GM18526 (cell line): ENCODE results near the gene LARGE1.

Source experiments
- POLR2A ChIP-seq: IDR thresholded peaks from 3 replicates; pipeline ENCODE4 v1.6.1; 2011; ENCODE audit not compliant: insufficient read length; ENCODE audit errors: extremely low read depth

Gene LARGE1

DNA sequence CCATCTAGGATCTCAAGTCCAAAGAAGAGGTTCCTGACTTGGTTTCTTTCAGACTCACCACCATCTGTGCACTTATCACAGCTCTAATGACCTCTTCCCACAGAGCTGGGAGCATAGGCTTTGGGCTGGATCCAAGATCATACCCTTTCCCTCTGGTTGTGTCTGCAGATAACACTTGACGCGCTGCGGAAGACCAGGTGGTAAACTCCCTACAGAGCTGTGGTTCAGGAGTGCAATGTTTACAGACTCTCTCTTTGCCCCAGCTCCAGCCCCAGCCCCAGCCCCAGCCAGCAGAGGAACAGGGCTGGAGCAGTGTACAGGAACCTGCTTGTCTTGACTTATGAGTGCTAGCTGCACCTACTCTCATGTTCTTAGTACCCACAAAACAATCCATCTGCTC lies 587.7 kb downstream of the LARGE1 start:
- TF ChIP-seq POLR2A: no peak

DNA sequence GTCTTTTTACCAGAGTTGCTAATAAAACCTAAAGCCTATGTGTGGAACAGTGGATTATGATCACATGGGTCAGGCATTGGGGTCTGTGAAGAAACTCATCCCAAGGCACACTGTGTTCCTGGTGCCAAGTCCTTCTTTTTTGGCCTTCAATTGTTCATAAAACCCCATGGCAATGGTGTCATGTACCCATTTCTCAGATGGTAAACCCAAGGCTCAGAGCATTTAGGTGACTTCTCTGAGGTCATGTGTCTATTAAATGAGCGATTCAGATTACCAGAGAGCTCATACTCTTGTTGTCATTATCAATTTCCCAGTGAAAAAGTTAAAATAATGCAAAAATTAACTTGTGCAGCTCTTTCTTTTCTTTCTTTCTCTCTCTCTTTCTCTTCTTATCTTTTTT lies 589.3 kb downstream of the LARGE1 start:
- TF ChIP-seq POLR2A: no peak

DNA sequence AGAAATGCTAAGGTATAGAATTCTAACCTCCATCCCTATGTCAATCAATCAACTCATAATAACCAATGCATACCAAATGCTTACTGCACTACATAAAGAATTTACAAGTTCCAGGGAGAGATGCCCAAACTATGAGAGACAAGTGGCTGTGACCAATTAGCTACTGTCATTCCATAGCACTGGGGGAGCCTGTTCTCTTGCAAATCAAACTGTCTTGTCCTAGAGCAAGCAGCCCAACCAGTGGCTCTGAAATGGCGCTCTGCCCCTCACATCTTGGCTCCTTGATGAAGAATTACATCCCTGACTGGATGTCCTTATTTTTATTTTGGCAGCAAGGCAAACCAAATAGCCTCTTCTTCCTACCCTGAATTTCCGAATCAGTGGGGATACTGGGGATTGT lies 589.7 kb downstream of the LARGE1 start:
- TF ChIP-seq POLR2A: no peak

DNA sequence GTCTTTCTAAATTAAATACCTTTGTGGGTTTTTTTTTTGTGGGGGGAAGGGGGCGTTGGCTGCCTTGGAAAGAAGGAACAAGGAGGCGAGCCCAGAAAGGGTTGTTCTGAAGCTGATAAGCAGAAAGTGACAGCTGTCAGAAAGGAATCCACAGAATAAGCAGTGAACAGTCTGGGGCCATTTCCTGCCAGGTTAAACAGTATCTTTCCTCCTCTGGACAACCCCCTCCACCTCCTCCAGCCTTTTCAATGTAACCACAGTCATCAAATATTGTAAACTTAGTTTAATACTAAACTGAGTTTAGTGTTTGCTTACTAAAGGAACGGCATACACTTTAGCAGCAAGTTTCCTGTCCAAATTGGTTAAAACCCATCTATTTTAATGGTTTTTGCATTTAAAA lies 590.9 kb downstream of the LARGE1 start:
- TF ChIP-seq POLR2A: no peak

DNA sequence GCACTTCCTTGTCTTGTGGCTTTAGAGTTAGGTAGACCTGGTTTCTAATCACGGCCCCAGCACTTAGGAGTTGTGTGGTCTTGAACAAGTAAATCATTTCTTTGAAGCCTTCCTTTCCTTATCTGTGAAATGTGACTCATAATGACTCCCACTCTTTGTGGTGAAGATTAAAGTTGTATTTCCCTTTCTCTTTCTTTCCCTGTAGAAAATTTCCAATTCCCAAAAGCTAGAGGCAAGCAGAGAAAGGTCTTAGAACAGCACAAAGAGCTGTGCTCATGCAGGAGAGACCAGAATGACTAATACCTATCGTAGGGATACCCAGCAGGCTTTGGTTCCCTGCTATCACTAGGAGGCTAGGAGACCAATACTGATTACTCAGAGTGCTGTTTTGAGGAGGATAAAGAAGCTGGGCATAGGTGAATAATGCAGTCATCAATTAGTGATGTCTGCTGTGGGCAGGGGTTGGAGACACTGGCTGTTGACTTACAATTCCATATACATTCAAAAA lies 591.4 kb downstream of the LARGE1 start:
- no peak for TF ChIP-seq POLR2A

DNA sequence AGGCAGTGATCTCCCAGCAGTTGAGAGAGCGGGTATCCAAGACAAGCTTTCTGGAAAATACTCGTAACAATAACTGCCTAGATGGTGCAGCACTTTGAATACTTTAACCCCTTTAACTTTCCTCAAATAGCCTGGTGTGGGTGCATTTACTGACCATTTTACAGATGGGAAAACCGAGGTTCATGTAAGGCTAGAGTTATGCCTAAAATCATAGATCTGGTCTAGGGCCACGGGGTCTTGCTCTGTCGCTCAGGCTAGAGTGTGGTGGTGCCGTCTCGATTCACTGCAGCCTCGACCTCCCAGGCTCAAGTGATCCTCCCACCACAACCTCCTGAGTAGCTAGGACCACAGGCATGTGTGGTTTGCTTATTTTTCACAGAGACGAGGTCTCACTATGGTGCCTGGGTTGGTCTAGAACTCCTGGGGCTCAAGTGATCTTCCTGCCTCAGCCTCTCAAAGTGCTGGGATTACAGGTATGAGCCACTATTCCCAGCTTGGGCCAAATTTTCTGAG lies 592.9 kb downstream of the LARGE1 start:
- TF ChIP-seq POLR2A: no peak

DNA sequence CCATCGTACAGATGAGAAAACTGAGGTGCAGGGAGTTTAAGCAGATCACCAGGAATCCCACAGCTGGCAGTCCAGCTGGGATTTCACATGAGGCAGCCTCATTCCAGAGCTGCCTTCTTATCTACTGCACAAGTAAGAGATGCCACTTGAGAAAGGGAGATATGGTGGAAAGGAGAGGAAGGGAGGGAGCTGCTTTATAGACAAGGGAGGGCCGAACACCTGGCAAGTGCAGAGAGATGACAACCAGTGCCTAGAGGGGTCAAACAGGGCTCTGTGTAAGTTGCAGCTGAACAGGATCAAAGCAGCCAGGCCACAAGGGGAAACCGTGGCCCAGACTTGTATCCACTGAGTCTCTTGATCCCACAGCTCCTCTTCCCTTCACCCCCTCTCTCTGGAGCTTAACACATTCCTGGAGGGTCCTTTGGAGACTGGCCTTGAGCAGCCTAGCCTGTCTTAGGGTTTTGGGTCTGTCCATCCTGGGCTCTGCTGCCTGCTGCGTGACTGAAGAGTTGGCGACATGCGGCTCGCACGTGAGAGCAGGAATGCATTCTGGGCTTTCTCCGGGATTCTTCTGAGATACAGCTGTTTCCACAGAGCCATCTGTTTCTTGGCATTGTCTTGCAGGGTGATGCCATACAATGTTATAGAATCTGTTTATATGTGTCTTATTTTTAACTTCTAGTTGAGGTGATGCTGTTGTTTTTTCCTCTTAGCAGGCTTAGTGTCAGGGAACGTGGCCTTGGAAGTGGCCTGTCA lies 593.6 kb downstream of the LARGE1 start:
- no peak for TF ChIP-seq POLR2A

DNA sequence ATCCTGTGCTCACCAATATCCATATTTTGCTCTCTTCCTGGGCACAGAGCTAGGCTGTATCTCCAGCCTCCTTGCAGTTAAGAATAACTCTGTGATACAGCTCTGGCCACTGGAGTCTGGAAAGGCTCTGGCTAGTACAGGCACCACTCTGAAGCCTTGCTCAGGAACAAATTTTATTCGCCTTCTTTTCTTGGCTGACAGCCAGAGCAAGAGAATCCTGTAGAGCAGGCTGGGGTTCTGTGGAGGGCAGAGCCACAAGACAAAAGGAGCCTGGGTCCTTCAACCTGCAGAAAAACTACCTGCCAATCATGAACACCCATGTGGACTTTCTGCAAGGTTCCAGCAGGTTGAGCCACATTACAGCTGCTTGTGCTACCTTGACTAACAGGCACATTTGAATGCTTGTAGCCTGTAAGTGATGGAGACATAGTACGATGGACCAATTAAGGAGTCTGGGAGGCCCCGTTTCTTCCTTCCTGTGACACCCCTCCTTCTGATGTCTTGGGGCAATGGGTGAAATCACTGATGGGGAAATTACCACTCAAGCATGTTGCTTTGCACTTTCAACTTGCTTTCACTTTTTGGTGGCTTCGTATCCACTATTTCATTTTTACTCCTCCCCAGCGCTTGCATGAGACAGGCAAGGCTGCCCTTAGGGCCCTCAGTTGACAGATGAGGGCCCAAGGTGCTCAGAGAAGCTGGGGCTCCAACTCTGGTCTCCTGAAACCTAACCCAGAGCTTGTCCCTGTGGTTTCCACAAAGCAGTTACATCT lies 594.9 kb downstream of the LARGE1 start:
- TF ChIP-seq POLR2A: no peak

DNA sequence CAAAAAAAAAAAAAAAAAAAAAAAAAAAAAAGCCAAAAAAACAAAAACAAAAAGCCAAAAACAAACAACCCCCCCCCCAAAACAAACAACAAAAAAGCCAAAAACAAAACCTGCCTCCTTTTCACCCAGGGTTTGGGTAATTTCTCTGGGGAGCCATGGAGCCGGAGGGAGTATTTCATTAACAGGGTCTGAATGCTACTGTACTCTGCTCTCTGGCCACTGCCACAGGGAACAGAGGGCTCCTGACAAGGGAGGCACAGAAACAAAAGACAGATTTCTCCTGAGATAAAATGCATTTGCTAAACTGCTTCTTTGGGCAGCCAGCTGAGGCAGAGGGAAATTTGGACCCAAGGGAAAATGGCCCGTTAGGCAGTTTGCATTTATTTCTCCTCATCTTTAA lies 596.0 kb downstream of the LARGE1 start:
- TF ChIP-seq POLR2A: no peak

DNA sequence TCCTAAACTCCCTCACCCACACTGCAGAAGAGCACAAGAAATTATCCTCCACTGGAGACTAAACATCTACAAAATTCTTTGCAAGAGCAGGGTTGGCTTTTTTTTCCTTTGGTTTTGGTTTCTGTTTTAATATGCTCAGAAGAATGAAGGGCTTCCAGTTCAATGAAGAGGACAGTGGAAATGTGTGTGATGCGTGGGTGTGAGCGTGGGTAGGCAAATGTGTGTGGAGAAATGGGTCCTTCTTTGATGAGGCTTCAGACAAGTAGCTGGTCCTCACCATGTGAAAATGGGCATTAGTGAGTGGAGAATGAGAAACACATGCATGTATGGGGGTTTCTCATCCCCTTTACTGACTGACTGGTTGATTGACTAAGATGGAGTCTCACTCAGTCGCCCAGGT lies 598.8 kb downstream of the LARGE1 start:
- TF ChIP-seq POLR2A: no peak

DNA sequence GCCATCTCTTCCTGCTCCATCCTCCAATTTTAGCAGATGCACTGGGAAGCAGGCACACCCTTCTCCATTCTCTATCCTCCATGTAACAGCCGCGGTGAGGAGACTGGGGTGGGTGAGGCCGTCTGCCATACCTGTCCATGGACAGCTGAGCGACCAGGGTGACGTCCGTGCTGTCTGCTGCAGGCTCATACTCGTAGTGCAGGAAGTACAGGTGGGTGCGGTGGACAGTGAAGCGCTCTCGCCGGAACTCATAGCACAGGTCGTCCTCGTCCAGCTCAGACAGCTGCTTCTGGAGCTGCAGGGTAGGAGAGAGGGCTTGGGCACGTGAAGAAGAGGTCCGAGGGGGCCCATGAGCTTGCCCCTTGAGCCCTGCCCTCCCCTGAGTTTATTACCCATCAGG lies 604.3 kb downstream of the LARGE1 start:
- no peak for TF ChIP-seq POLR2A

DNA sequence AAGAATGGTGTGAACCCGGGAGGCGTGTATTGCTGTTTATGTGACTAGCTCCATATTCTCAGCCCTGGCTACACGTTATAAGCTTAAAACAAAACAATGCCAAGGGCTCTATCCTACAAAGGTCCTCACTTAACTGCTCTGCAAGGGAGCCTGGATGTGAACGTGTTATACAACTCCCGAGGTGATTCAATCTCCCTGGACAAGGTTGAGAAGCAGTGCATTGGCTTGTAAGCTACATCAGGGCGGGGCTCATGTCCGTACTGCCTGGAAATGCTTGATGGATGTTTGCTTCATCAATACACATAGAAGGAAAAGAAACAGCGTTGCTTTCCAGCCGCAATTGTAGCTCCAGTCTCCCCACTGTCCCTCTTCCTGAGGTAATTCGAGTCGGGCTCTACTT lies 605.2 kb downstream of the LARGE1 start:
- TF ChIP-seq POLR2A: no peak

DNA sequence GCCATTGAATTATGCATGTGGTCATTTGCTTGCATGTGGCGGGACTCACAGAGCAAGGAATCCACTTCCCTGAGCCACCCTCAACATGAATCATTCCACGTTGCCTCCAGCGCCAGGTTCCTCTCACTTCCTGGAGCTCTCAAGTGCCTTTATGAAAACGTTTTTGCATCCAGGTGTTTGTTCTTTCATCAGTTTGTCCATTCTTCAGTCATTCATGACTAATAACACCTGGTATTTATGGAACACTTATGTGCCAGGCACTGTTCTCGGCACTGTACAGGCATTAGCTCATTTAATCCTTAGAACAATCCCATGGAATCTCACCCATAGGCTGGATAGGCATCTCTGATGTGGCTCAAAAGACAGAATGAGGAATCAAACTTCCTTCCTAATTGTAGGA lies 606.0 kb downstream of the LARGE1 start:
- TF ChIP-seq POLR2A: no peak

DNA sequence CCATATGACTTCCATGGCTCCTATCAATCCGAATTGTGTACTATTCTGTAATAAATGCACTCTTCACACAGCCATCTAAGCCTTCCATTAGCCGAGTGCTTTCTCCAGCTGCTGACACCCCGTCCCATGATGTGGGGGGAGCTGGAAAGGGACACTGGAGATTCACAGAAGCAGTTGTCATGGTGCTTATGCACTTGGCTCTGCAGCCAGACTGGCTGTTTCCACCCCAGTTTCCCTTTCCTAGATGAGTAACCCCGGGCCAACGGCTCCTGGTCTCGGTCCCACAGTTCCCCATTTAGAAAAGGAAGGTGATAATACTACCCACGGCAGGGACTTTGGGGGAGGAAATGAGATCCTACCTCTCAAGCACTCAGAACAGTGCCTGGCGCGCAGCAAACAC lies 617.2 kb downstream of the LARGE1 start:
- no peak for TF ChIP-seq POLR2A

DNA sequence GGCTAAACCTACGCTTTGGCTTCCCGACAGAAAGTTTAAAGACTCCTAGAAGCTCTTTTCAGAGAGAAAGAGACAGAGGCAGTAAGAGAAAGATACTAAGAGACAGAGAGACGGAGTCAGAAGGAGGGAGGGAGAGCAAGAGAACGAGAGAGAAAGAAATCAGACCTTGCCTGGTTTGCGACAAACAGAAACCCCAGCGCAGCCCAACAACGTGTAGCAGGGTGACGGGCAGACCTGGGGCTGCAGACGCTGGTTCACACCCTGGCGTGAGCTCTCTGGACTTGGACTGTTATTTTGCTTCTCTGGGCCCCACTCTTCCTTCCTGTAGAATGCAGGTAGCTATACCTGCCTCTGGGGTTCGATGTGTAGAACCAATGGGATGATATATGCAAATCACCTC lies 617.7 kb downstream of the LARGE1 start:
- TF ChIP-seq POLR2A: no peak

DNA sequence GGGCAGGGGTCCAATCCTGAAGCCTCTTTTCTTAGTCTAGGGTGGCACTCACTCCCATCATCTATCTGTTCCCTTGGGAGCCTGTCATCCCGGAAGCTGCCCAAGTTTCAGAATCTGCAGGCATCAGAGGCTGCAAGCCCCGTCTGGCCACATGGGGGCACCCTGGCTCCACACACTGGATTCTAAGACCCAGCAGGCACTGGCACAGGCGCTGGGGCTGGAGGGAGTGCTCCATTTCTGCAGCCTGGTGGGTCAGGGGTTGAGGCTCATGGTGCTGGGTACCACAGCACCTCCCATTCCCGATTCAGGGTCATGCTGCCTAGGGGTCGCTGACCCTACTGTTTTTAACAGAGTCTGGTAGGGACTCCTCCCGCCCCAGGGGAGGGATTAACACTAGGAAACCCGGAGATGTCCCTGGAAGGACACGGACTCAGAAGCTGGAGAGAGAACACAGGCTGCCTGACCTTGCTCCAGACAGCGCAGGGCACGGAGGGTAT lies 618.2 kb downstream of the LARGE1 start:
- TF ChIP-seq POLR2A: no peak
